NCI-H345 (cell line): ENCODE data around the gene ZNF723.
"Not testable (repeated sequence)": the region's sequence is repeated elsewhere in the genome, so short reads cannot be mapped to it uniquely, and the experiment has no call there.

Experiments used
- DNase-seq: peaks from one replicate; lab custom pipeline; 2025; lab: John Stamatoyannopoulos, UW

The ZNF723 gene

DNA sequence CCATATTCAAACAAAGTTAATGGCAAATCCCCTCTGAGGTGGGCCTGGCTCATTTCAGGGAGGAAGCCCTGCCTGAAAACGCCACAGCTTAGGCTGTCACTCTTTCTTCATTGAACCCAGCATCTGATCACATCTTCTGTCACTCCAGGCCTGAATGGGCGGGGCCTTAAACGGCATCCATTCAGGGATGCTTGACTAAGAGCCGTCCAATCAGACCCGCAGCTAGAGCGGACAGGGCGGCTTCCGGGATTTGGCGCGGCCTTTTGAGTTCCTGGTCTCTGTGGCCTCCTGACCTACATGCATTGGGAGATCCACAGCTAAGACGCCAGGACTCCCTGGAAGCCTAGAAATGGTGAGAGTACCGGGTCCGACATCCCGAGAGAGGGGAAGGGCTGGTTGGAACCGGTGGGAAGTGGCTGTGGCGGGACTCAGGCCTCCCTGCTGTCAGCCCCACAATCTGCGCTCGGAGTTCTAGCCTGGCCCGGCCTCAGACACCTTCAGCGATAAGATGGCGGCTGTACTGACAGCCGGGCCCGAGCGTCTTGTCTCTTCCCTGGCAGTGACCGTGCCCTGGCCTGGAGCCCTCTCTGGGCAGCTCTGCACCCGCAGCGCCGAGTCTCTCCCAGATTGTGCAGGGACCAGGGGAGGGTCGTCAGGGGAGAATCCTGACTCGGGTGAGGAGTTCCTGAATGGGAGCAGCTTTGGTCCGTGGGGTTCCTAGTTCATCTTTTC lies at the start of gene ZNF723:
Gene ZNF723 (plus strand): TSS at position 261 of the 732 bp plus-strand sequence. CDS start 89 bp downstream, at position 350.
- DNase-seq: no peak

GRCh38 chr19:22783651-22784410 lies 48.3 kb upstream of the ZNF723 start, which contains the start of gene ZNF99:
Gene ZNF99 (minus strand): TSS chr19:22784151. CDS start chr19:22784016, 135 bp downstream.
- no peak for DNase-seq

DNA sequence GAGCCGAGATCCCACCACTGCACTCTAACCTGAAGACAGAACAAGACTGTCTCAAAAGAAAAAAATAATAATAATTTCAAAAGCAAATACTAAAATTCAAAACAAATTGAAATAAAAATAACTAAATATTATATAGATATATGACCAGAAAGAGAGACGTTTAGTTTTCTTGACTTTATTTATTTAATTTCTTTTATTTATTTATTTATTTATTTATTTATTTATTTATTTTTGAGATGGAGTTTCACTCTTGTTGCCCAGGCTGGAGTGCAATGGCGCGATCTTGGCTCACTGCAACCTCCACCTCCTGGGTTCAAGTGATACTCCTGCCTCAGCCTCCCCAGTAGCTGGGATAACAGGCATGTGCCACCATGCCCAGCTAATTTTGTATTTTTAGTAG lies 39.2 kb upstream of the ZNF723 start:
- DNase-seq: not testable (repeated sequence)

DNA sequence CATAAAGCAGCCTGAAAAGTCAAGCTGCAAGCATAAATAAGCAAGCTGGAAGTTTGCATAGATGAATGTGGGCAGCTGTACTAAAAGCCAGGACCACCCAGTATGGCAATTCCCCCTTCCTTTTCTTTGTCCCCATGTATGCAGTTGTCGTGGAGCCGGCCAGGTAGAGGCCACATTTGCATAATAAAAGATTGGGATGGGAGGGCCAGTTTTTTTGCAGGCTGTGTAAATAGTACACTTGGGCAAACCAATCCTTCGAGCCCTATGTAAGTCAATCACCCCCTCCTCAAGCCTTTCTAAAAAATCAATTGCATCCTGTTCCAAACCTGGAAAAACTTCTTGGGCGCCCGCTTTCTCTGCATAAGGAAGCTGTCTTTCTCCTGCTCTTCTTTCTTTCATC lies 35.1 kb upstream of the ZNF723 start:
- DNase-seq: no peak

DNA sequence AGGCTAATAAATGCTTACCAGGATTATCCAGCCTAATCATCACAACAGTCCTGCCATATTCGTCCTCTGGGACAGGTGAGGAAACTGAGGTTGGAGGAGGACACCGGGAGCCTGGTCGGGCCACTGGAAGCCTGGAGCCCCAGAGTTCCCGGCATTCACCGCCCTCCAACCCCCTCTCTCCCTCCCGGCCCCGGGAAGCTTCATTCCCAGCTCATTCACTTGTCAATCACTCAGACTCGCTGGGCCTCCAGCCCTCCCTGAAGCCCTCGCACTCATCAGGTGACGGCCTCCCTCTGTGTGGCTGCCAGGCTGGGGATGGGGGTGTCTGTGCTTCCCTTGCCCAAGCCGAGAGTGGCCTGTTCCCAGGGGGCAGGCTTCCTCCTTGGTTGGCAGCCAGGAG lies 25.7 kb upstream of the ZNF723 start:
- DNase-seq: no peak

DNA sequence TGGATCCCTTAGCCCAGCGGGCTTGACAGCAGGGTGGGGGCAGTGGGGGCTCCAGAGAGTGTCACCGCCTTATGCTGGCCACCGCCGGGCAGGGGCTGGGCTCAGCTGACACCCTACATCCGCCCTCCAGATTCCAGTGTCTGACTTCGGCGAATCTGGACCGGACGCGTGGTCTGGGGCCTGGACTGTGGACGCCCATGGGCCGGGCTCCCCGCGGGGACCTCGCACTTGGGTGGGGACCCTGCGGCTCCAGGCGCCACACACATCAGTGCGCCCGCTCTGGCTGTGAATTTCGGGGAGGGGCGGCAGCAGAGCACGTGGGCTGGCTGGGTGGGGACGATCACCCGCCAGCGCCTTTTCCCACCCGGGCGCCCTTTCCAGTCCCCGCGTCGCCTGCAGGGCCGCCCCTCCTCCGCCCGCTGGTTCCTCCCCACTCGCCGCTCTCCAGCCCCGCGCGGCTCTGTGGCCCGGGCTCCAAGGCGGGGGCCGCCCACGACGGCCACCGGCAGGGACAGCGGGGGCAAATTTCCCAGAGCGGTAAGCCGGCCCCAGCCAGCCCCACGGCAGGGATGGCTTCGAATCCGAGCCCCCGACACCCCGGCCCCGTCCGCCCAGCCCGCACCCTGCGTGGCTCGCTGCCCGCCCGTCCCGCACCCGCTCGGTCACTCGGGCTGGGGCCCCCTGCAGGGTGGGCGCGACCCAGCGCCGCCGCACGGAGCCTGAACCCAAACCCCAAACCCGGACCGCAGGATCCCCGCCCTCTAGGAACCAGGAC lies 24.8 kb upstream of the ZNF723 start:
- no peak for DNase-seq

GRCh38 chr19:22814124-22814523 lies 18.0 kb upstream of the ZNF723 start:
- no peak for DNase-seq

DNA sequence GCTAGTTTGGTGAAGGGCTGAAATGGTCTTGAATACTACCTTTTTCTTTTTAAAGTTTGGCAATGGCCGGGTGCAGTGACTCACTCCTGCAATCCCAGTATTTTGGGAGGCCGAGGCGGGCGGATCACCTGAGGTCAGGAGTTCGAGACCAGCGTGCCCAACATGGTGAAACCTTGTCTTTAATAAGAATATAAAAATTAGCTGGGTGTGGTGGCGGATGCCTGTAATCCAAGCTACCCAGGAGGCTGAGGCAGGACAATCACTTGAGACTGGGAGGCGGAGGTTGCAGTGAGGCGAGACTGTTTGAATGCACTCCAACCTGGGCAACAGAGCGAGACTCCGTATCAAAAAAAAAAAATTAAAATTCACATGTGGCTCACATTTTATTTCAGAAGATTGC lies 880 bp upstream of the ZNF723 start:
- no peak for DNase-seq

DNA sequence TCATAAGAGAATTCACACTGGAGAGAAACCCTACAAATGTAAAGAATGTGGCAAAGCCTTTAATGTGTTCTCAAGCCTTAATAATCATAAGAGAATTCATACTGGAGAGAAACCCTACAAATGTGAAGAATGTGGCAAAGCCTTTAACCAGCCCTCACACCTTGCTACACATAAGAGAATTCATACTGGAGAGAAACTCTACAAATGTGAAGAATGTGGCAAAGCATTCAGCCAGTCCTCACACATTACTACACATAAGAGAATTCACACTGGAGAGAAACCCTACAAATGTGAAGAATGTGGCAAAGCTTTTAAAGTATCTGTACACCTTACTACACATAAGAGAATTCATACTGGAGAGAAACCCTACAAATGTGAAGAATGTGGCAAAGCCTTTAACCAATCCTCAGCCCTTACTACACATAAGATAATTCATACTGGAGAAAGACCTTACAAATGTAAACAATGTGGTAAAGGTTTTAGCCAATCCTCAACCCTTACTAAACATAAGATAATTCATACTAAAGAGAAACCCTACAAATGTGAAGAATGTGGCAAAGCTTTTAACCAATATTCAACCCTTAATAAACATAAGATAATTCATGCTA lies 25.7 kb downstream of the ZNF723 start:
- not testable (repeated sequence) for DNase-seq

GRCh38 chr19:22882797-22883196 lies 50.7 kb downstream of the ZNF723 start:
- DNase-seq: no peak

DNA sequence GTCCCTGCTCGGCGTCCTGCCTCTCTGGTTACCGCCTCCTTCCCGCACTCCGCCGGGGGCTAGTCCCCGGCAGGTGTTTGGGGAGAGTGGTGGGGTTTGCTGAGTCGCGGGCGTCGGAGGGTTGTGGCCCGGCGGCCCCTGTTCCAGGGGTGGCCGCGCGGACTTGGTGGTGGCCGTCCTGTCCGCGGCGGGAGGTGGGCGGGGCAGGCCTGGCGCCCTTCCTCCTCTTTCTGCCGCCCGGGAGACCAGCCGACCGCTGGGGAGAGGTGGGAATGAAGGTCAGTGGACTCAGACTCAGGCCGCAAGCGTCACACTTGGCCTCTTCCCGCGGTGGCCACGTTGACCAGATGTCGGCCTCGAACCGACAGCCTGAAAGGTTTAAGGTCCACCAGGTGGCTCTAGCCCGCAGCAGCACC lies 61.8 kb downstream of the ZNF723 start:
- DNase-seq: no peak

GRCh38 chr19:22901431-22902130 lies 69.5 kb downstream of the ZNF723 start:
- no peak for DNase-seq
